ENCODE measurements around the gene NCKAP5. TPM values are rescaled to one million over a fixed set of nuclear protein-coding genes. Genes with fewer than 3 reads are reported as not detected.

NCKAP5 gene
- 10 to 100 TPM in 1 of 3 donors, 1 to 10 TPM in 2; 7.6 to 10.1 (median 8.2) TPM for polyA plus RNA-seq (ENCODE audit: insufficient read length in 3 of 3)

DNA sequence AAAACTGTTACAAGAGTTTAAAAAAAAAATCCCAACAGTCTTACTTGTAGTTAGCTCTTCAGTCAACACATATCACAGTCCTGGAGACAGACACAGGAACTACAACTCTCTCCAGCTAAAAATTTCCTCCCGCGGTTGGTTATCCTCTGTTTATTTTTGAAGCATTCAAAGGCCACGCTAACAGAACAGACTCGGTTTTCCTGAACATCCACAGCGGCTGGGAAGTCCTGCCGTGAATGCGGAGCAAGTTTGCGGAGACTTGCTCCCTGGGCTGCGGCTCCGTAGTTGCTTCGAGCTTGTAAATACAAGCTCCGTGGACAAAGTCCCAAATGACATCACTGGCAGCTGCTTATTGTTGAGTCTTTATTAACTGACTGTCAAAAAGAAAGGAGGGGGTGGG is at the start of gene NCKAP5:
Gene NCKAP5, minus strand, starts transcription at position 292 of the 400 bp plus-strand sequence. CDS start 50,937 bp downstream, outside the sequence.
- no peak for DNase-seq (ENCODE audit: low read depth in 3 of 3, low spot score in 2 of 3)

DNA sequence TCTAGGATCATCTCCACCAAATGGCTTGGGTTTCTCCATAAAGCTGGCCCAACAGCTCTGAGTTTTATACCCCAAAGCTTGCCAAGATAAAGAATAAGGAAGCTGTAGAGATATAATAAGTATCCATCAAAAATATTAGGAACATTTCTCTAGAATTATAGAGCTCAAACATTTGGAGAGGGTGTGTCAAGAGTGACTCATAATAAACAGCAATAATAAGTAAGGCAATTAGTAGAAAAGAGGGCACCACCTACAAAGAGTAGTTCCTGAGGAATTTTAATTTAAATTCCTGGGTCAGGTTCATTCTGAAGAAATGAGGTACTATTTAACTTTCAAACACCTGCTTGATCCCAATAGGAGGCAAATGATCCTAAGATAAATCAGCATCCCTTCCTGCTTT is 41.4 kb upstream of the NCKAP5 start:
- no peak for DNase-seq (ENCODE audit: low read depth in 3 of 3, low spot score in 2 of 3)

DNA sequence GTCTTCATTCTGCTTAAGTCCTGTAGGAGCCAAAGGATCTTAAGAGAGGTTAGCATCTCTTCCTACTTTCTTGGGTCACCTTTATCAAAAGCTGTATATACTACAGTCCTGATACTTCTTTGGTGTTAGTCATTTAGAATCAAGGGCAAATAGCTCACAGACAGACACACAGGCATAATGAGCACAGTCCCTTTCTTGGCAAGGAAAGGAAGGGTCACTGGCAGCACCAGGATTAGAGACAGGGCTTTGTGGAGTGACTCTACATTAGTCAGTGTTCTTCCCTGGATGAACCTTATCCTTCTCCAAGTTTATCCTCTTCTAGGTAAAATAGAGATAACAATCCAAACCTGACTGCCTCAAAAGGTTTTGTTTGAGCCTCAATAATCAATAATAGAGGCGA is 40.0 kb upstream of the NCKAP5 start:
- no peak for DNase-seq (ENCODE audit: low read depth in 3 of 3, low spot score in 2 of 3)

DNA sequence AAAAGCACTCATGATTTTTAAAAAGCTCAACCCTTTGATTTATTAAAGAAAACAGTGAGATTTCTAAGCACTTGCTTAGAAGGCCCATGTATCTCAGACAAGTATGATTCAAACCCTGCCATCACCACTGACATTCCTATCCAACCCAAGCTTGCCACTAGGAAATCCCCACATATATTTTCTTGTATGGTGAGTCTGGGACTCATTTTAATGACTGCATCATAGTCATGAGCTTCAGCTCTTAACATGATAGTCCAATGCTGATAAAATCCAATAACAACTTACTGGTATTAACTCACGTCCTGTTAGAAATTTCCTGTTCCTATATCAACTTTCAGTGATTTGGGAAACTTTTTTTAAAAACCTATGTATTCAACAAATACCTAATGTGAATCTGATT is 39.4 kb upstream of the NCKAP5 start:
- DNase-seq (ENCODE audit: low read depth in 3 of 3, low spot score in 2 of 3) = no peak

DNA sequence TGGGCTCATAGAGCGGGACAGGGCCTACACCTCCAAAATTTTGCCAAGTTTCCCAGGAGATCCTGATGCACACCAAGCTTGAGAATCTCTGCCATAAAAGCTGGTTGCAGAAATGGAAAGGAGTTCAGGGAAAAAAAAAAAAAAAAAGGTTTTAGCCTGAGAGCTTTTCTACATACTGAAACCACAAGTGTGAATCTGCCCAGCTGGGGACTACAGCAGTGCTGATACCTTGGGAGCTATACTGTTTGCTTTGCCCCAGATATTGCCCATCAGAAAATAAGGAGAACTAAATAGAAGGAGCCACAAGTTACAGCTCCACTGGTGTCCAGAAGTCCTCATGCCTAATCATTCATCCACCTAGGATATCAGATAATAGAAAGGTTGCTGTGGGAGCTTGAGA is 38.4 kb upstream of the NCKAP5 start:
- DNase-seq (ENCODE audit: low read depth in 3 of 3, low spot score in 2 of 3) = no peak

DNA sequence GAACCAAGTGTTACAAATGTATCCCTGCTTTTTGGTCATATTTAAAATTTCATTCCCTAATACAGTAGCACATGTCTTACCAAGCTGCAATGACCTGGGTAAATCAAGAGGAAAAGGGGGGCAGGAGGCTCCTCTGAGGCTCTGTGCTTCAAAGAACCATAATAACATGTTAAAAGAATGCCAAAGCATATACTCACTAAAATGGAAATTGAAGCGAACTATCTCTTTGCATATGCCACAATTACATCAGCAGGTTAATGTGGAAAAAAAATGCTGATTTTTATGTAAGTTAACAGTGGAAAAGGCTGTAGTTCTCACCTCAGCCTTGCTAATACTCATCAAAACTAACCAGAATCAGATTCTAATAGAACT is 37.5 kb upstream of the NCKAP5 start:
- DNase-seq (ENCODE audit: low read depth in 3 of 3, low spot score in 2 of 3) = no peak

DNA sequence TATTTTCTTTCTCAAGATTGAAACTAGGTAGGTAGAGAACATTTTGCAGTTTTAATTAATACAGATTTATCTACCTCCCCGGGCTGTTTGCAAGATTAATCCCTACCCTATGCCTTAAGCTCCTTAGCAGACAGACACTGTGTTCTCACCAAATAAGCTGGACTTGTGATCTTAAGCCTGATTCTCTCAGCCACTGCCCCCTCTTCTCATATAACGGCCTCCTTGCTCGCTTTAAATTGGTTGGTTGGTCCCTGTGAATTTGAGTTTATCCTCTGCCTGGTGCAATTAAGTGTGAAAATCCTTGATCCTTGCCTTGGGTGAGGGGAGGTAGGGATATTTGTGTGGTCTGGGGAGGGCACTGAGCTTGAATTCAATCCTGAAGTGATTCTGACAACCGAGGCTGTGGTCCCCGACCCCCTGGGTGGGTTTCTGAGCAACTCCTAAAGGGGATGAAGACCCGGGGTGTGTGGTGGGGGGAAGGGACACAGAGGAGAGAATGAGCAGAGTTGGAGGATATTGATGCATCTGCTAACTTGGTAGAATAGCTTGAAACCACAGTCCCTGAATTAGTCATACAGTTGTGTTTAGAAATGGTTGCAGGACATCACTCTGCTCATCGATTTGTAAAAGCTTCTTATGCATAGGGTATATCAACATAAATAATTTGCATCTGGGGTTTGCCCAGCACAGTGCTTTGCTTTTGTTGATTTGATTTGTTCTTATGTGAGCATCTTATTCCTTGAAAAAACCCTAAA is 36.9 kb upstream of the NCKAP5 start:
- no peak for DNase-seq (ENCODE audit: low read depth in 3 of 3, low spot score in 2 of 3)

DNA sequence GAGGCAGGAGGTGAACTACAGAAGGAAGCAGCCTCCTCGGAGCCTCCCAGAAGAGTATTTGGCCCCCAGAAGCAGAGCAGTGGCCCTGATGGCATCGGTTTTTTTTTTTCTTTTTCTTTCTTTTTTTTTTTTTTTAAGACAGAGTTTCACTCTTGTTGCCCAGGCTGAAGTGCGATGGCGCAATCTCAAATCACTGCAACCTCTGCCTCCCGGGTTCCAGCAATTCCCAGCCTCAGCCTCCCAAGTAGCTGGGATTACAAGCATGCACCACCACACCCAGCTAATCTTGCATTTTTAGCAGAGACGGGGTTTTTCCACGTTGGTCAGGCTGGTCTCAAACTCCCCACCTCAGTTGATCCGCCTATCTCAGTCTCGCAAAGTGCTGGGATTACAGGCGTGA is 34.8 kb upstream of the NCKAP5 start:
- DNase-seq (ENCODE audit: low read depth in 3 of 3, low spot score in 2 of 3) = no peak

DNA sequence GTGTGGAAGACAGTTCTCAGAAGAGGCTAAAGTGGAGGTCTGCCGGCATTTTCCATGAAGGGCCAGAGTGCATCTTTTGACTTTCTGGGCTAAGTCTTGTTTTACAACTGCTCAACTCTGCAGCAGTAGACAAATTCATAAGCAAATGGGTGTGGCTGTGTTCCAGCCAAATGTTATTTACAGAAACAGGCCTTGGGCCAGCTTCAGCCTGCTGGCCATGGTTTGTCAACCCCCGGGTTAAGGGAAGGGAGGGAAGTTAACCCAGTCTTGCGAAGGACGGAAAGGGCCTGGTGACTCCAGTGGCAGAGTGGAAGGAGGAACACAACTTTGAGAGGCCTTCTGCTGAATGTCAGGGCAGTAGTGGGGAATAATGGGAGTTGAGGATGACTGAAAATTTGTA is 34.3 kb upstream of the NCKAP5 start:
- DNase-seq (ENCODE audit: low read depth in 3 of 3, low spot score in 2 of 3) = no peak

DNA sequence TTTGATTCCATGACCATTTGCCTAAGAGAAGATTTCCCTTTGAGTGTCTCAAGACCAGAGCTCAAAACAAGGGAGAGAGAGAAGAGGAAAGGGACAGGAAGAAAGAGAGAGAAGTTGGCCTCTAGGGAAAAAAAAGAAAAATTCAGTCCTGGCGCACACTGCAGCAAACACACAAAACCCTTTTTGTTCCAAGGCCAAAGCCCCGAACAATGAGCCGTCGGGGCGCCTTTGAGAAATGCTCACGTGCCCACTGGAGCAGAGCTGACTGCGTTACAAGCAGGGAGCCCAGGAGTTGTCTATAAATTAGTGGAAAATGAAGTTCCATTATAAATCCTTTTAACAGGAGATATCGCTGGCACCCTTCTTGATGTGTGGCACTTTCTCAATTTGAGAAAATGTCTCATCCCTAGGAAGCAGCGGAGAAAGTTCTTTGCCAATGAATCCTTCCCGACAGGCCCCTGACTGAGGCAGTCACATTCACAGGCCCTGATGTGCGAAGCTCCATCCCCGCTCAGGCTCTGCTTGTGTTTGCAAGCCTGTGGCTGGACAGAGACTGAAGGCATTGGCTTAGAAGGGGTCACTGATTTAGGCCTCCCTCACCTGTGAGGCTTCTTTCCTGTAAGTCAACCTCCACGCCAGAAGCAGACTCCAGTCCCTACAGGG is 32.1 kb upstream of the NCKAP5 start:
- no peak for DNase-seq (ENCODE audit: low read depth in 3 of 3, low spot score in 2 of 3)

DNA sequence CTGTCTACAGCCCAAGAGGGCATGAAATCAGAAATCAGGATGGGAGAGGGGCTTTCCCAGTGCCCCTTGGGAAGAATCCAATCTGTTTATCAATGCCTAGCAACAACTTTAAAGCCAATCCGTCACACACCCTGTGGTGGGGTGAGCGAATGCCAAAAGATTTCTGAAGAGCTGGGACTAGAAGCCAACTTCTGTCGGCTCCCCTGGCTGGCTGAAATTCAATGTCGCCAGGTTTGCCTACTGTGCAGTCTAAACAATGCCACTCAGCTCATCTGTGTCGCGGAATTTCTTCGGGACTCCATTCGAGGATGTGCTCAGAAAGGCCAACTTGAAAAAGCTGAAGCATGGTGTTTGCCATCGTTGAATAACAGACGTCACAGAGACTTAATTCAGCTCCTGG is 31.5 kb upstream of the NCKAP5 start:
- no peak for DNase-seq (ENCODE audit: low read depth in 3 of 3, low spot score in 2 of 3)

DNA sequence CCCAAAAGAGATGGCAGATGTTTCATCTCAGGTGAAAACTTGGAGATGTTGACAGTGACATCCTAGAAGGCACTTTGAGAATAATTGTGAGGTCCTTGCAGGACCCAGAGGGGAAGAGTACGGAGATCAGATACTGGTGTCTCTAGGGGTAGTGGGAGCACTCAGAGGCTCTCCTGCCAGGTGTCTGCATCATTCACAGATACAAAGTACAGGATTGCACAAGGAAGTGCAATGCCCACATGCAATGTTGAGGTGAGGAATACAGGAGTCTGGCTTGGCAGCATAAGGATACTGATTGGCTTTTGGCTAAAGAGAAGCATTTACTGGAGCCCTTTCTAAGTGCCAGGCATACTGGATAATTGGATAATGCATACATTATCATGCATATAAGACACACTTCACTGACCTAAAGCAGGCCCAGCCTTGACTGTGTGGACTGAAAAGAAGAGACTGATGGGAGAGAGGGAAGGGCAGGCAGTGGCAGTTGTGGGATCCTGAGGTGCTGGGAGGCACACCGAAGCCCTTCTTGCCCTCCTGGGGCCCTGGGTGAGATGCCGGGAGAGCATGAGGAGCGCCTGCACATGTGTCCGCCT is 31.0 kb upstream of the NCKAP5 start:
- no peak for DNase-seq (ENCODE audit: low read depth in 3 of 3, low spot score in 2 of 3)

DNA sequence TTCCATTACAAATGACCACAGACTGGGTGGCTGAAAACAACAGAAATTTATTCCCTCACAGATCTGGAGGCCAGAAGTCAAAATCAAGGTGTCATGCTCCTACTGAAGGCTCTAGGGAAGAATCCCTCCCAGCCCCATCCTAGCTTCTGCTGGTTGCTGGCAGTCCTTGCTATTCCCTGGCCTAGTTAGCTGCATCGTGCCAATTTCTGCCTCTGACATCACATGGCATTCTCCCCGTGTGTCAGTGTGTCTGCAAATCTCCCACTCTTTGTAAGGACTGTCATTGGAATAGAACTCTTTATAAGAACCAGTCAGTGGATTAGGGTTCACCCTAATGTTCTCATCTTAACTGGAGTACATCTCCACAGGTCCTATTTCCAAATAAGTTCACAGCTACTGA is 30.5 kb upstream of the NCKAP5 start:
- DNase-seq (ENCODE audit: low read depth in 3 of 3, low spot score in 2 of 3) = no peak

DNA sequence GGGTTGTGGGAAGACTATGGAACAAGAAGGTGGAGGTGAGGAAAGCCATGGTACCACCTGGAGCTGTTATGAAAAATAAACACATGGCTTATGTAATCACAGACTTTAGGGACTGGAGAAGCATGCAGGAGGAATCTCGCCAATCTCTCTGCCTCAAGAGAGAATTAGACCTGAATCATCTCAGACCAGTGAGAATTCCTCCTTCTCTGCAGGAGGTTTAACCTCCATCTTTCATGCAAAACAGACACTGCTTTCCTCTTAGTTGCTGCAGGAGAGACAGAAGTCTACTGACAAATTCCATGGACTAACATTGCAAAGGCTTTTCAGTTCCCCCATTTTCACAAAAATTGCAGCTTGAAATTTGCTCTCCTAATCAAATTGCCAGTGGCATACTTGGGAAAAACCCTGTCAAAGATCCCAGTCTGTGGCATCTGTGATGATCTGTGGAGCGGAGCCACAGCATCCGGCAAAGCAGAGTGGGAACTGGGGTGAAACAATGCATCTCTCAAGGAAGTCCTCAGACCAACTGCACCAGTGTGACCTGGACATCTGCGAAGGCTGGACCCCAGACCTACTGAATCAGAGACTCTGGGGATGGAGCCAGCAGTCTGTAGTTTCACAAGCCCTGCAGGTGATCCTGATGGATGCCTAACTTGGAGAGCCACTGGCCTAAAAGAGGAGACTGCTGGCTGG is 28.6 kb upstream of the NCKAP5 start:
- DNase-seq (ENCODE audit: low read depth in 3 of 3, low spot score in 2 of 3) = no peak

DNA sequence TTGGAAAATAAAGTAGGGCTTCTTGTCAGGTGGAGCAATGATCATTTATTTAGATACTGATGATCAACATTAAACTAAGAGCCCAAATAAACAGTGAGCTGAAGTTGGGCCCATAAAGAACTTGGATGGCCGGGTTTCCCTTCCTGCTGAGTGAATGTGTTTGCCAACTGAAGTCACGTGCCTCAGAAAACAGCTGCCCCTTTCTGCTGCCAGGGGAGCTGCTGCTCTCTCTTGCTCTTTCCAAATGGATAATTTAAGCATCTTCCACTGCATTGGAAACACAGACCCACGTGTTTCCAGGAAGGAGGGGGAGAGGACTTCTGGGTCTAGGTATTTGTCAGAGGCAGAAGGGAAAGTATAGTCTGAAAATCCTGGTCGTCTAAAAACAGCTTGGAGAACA is 22.9 kb upstream of the NCKAP5 start:
- no peak for DNase-seq (ENCODE audit: low read depth in 3 of 3, low spot score in 2 of 3)

DNA sequence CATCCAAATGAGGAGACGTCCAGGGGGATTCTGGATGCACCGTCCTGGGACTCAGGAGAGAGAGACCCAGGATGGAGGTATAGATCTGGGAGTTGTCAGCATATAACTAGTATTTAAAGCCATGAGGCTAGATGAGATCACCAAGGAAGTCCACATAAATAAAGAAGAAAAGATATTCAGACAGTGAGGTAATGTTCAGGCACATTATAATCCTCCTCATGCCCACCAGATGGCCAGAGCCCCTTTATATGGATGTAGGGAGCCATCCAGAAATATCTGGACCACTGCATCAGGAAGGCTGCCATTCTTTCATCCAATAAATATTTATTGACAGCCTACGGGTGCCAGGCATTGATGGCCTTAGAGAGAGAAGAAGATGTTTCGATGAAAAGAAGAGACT is 21.2 kb upstream of the NCKAP5 start:
- DNase-seq (ENCODE audit: low read depth in 3 of 3, low spot score in 2 of 3) = no peak

DNA sequence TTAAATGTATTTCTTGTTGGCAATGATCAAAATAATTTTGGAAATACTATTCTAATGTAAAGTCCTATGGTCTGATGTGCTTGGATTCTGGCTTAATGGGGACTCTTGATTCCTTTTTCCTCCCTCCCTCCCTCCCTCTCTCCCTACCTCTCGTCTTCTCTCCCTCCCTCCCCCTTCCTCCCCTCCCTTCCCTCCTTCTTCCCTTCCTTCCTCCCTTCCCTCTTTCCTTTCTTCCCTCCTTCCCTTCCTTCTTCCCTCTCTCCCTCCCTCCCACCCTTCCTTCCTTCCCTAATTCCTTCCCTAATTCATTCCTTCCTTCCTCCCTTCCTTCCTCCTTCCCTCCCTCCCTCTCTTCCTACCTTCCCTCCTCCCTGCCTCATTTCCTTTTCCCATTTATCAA is 19.9 kb upstream of the NCKAP5 start:
- no peak for DNase-seq (ENCODE audit: low read depth in 3 of 3, low spot score in 2 of 3)

DNA sequence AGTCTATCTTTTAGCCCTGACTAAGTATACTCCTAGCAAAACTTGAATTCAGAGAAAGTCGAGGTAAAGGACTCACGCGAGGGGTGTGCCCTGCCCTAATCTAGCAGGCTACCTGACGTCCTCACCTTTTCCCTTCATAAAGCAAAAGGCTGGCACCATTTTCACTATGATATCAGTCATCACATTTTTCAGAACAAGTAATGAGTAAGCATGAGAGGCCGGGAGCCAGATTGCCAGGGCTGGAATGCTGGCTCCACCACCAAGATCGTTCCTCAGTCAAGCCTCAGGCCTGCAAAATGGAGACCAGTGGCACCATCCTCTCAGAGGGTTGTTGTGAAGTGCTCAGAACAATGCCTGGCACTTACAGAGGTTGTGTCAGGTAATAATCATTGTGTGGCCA is 18.7 kb upstream of the NCKAP5 start:
- no peak for DNase-seq (ENCODE audit: low read depth in 3 of 3, low spot score in 2 of 3)

DNA sequence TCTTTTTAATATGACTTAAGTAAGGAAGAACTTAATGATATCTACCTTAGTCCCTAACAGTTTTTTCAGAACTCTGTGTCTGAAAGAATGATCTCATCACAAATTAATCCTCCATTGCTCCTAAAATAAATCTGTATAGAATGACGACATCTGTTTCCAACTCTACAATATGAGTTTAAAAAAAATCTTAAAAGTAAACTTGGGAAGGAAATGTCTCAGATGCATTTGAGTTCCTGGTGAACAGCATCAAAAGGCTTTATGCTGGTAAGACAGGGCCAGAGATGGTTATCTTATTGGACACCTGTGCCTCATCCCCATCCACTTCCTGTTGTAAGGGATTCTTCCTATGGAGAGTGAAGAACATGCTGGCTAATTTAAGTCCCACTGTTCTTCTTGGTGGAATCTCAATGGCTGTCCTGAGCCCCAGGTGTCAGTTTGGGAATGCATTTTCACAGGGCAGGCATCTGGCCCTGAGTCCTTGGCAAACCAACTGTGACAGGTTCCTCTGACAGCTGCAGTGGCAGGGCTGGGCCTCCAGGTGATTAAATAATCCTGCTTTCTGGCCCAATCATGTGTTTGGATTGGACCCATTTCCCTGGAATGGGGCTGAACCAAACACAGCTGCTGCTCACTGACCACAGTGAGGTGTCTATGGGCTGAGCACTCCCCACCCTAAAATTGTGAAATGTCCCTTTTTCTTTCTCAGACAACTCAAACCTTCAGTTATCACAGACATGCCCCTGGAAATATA is 12.9 kb upstream of the NCKAP5 start:
- DNase-seq (ENCODE audit: low read depth in 3 of 3, low spot score in 2 of 3) = no peak

DNA sequence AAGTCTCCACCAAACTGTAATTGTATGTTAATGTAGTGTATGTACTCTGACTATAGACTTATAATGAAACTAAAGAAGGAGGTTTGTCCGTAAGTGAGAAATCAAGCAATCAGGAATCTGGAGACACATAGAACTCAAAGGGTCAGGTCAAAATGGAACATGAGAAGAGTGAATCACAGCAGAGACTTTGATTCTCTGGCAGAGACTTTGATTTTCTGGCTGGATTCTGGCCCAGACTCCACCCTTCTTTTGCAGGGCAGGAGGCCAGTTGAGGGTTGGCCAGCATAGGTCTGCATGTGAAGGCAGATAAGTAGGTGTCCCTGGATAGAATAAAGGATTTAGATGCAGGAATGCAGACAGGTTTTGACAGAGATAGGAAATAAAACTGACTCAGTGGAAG is 11.0 kb upstream of the NCKAP5 start:
- DNase-seq (ENCODE audit: low read depth in 3 of 3, low spot score in 2 of 3) = no peak

DNA sequence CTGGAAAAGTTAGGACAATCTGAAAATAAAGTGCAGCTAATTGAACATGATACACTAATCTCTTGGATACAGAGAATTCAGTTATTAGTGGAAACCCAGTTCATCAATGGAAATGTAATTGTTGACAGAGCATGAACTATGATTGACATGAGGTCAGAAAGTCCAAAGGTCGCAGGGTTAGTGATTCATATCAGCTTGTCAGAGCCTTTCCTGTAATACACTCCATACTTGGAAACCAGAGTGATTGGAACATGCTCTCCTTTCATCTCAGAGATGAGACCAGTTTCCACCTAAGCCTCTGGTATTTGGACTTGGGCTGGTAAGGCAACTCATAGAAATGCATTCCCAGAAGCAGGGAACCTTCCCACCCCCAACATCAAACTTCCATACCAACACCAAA is 8.5 kb upstream of the NCKAP5 start:
- DNase-seq (ENCODE audit: low read depth in 3 of 3, low spot score in 2 of 3) = no peak

All from right renal cortex interstitium (tissue), 3 donors.